K562 (cell line): ENCODE results near the gene GHRH. TPM values are rescaled to one million over a fixed set of nuclear protein-coding genes. Genes with fewer than 3 reads are reported as not detected.

ENCODE experiments used
- ATAC-seq: fragments of 200-7000 bp; cut with Tn5 transposase; 3 replicates; pipeline ENCODE4 v1.9.1; 2020; ENCODE audit warnings: moderate library complexity
- BruUV-seq: library from RNA; stranded (reverse); fragments of 400-500 nt; replicated peaks from 2 replicates; lab custom pipeline; 2021; lab: Mats Ljungman, UMichigan
- CTCF ChIA-PET: fragments of 300-600 bp; formaldehyde crosslinking; extraction: SDS; loops from one replicate; lab custom pipeline; 2021; ENCODE audit warnings: low intra/inter-chr PET ratio; lab: Yijun Ruan, JAX
- POLR2A ChIA-PET: fragments of 300-600, 350-650 bp; sonication (Branson Sonifier 250); formaldehyde crosslinking; extraction: SDS; loops from one replicate; lab custom pipeline; 2021; ENCODE audit warnings: antibody characterized with exemption, inconsistent platforms; lab: Yijun Ruan, JAX
- DNase-seq, 4 experiments: peaks; one replicate each; pipeline versions ENCODE4 v3.0.0 to v3.0.0-alpha.2; 2011 to 2018; ENCODE audit warnings: low spot score in 3 of 4, mixed read lengths in 3 of 4; ENCODE audit errors: extremely low read depth in 1 of 4
- FAIRE-seq: peaks from 2 replicates; lab custom pipeline; 2011; peaks lifted over from hg19 to GRCh38; lab: Jason Lieb, UNC
- H2AFZ ChIP-seq: 2 replicates; pipeline ENCODE4 v1.6.0; 2011; ENCODE audit warnings: low read depth, low read length, control low read depth, inconsistent platforms
- H3K27ac ChIP-seq: fragments of 200-600 bp; 3 replicates; pipeline ENCODE4 v1.8.0; 2011; ENCODE audit warnings: low read depth, mild to moderate bottlenecking, control low read depth, inconsistent platforms, low read length, moderate library complexity, mixed read lengths; ENCODE audit errors: extremely low read depth
- H3K27me3 ChIP-seq, 2 experiments: fragments of 300-600 bp in 1 of 2; 2 replicates in 1 of 2; 3 replicates in 1 of 2; pipeline versions ENCODE4 v1.6.0 to v1.8.0; 2011; ENCODE audit warnings: inconsistent platforms in 2 of 2, low read length in 2 of 2, mild to moderate bottlenecking in 1 of 2, mixed read lengths in 1 of 2, moderate library complexity in 1 of 2; ENCODE audit not compliant: control insufficient read depth in 2 of 2, insufficient read depth in 2 of 2
- H3K36me3 ChIP-seq: fragments of 300-600 bp; 3 replicates; pipeline ENCODE4 v1.8.0; 2011; ENCODE audit warnings: mild to moderate bottlenecking, low read length, inconsistent platforms; ENCODE audit not compliant: control insufficient read depth, insufficient read depth
- H3K4me1 ChIP-seq, 2 experiments: fragments of 200-600 bp in 1 of 2; replicated peaks in 1 of 2; 2 replicates in 1 of 2; 3 replicates in 1 of 2; pipeline versions ENCODE4 v1.5.1 to v1.8.0; 2011; ENCODE audit warnings: inconsistent platforms in 2 of 2, low read length in 2 of 2, mild to moderate bottlenecking in 1 of 2, mixed read lengths in 1 of 2, moderate library complexity in 1 of 2; ENCODE audit not compliant: control insufficient read depth in 2 of 2, insufficient read depth in 2 of 2
- H3K4me2 ChIP-seq: 2 replicates; pipeline ENCODE4 v1.6.1; 2011; ENCODE audit warnings: low read length, control low read depth, inconsistent platforms, mixed read lengths; ENCODE audit not compliant: insufficient read depth
- H3K4me3 ChIP-seq: fragments of 200-600 bp; sonication (generic), shearing (Covaris generic); 2 replicates; pipeline ENCODE4 v1.5.1; 2016; ENCODE audit warnings: control low read depth, inconsistent platforms
- H3K79me2 ChIP-seq: fragments of 200-600 bp; 3 replicates; pipeline ENCODE4 v1.8.0; 2011; ENCODE audit warnings: low read length, inconsistent platforms; ENCODE audit not compliant: control insufficient read depth, insufficient read depth
- H3K9ac ChIP-seq, 2 experiments: 2 replicates each; pipeline versions ENCODE4 v1.6.0 to v1.6.1; 2011; ENCODE audit warnings: low read depth in 2 of 2, low read length in 2 of 2, control low read depth in 1 of 2, inconsistent platforms in 1 of 2, mild to moderate bottlenecking in 1 of 2, mixed read lengths in 1 of 2; ENCODE audit not compliant: insufficient read depth in 1 of 2
- H3K9me1 ChIP-seq: one replicate; pipeline ENCODE4 v1.6.0; 2011; ENCODE audit warnings: inconsistent platforms, mild to moderate bottlenecking, low read length, moderate library complexity; ENCODE audit not compliant: control insufficient read depth, insufficient read depth
- H3K9me3 ChIP-seq: replicated peaks from 2 replicates; pipeline ENCODE4 v1.5.1; 2011; ENCODE audit warnings: low read depth, low read length, inconsistent platforms; ENCODE audit not compliant: control insufficient read depth, insufficient read depth
- H4K20me1 ChIP-seq: replicated peaks from 2 replicates; pipeline ENCODE4 v1.6.1; 2011; ENCODE audit warnings: low read length, inconsistent platforms, mixed read lengths; ENCODE audit not compliant: control insufficient read depth, insufficient read depth
- CTBP1 ChIP-seq: fragments of 450-650 bp; IDR thresholded peaks from 2 replicates; pipeline ENCODE4 v1.6.1; 2016; ENCODE audit warnings: borderline replicate concordance
- GATA2 ChIP-seq: sonication (generic); formaldehyde crosslinking; IDR thresholded peaks from 2 replicates; pipeline ENCODE4 v1.4.0; 2020; ENCODE audit warnings: mild to moderate bottlenecking, missing genetic modification reagents
- HES1 ChIP-seq: fragments of 450-650 bp; IDR thresholded peaks from 2 replicates; pipeline ENCODE4 v1.6.1; 2016; ENCODE audit warnings: low read depth, mild to moderate bottlenecking, moderate library complexity
- IRF9 ChIP-seq: fragments of 450-650 bp; IDR thresholded peaks from 2 replicates; pipeline ENCODE4 v1.6.1; 2016; ENCODE audit warnings: missing biosample characterization, missing genetic modification characterization
- MCM5 ChIP-seq: fragments of 450-650 bp; IDR thresholded peaks from 2 replicates; pipeline ENCODE4 v1.6.1; 2016; ENCODE audit warnings: low read depth
- MEF2A ChIP-seq: IDR thresholded peaks from 2 replicates; pipeline ENCODE4 v1.6.1; 2011; ENCODE audit warnings: low read depth, mild to moderate bottlenecking, low read length, moderate library complexity; ENCODE audit not compliant: control insufficient read depth
- NCOA6 ChIP-seq: fragments of 450-650 bp; IDR thresholded peaks from 2 replicates; pipeline ENCODE4 v1.6.1; 2017; ENCODE audit warnings: mild to moderate bottlenecking
- PCBP1 ChIP-seq: fragments of 200-400 bp; formaldehyde crosslinking; IDR thresholded peaks from 2 replicates; pipeline ENCODE4 v1.6.1; 2018; ENCODE audit warnings: mild to moderate bottlenecking, low read depth, low read length; ENCODE audit not compliant: poor library complexity, severe bottlenecking
- RB1 ChIP-seq: fragments of 450-650 bp; IDR thresholded peaks from 2 replicates; pipeline ENCODE4 v1.6.1; 2017; ENCODE audit warnings: low read depth, mild to moderate bottlenecking
- RBM39 ChIP-seq: fragments of 200-400 bp; formaldehyde crosslinking; optimal IDR thresholded peaks from 2 replicates; pipeline ENCODE3; 2018; ENCODE audit warnings: low read depth, low read length
- SFPQ ChIP-seq: fragments of 200-400 bp; formaldehyde crosslinking; IDR thresholded peaks from 2 replicates; pipeline ENCODE4 v1.6.1; 2017; ENCODE audit warnings: mild to moderate bottlenecking, low read depth, low read length, moderate library complexity
- SIN3A ChIP-seq, 2 experiments: fragments of 150-350 bp in 1 of 2; IDR thresholded peaks; 2 replicates each; pipeline ENCODE4 v1.6.1; 2011 to 2016; ENCODE audit warnings: borderline replicate concordance in 2 of 2, low read depth in 2 of 2, low read length in 2 of 2, mild to moderate bottlenecking in 2 of 2, moderate library complexity in 2 of 2; ENCODE audit not compliant: control insufficient read depth in 1 of 2
- SPI1 ChIP-seq: IDR thresholded peaks from 2 replicates; pipeline ENCODE4 v1.6.1; 2011; ENCODE audit warnings: low read depth, low read length, control low read depth, borderline replicate concordance
- SRF ChIP-seq, 2 experiments: fragments of 250-450, 450-650 bp in 1 of 2; sonication (Bioruptor Pico) in 1 of 2; sonication (generic) in 1 of 2; formaldehyde crosslinking; IDR thresholded peaks; 2 replicates each; pipeline versions ENCODE4 v1.5.0 to v1.5.1; 2020 to 2022; ENCODE audit warnings: mild to moderate bottlenecking in 1 of 2, missing genetic modification reagents in 1 of 2
- SUPT5H ChIP-seq: fragments of 450-650 bp; IDR thresholded peaks from 2 replicates; pipeline ENCODE4 v1.6.1; 2016
- TAF7 ChIP-seq: fragments of 450-650 bp; IDR thresholded peaks from 2 replicates; pipeline ENCODE4 v1.6.1; 2016; ENCODE audit warnings: missing genetic modification characterization, missing compliant biosample characterization
- ZNF282 ChIP-seq: sonication (generic); formaldehyde crosslinking; IDR thresholded peaks from 2 replicates; pipeline ENCODE4 v1.8.1; 2023; ENCODE audit warnings: missing genetic modification reagents
- ZNF699 ChIP-seq: fragments of 250-450 bp; sonication (Bioruptor Pico); IDR thresholded peaks from 2 replicates; pipeline ENCODE4 v1.8.0; 2021; ENCODE audit warnings: mild to moderate bottlenecking, moderate library complexity; ENCODE audit not compliant: insufficient replicate concordance
- WGBS: fragments of 100-300 bp; shearing (Covaris generic); methylation state at CpG from one replicate; pipeline ENCODE4 v1.1.6; 2016; ENCODE audit warnings: low coverage, mixed read lengths; ENCODE audit not compliant: insufficient coverage; ENCODE audit errors: missing lambda C conversion rate; 5-methylcytosine and 5-hydroxymethylcytosine counted together
- in situ Hi-C: fragments of 300-500 bp; cut with MboI; formaldehyde crosslinking; loops from 4 replicates; pipeline ENCODE4 v1.15.0; 2018; ENCODE audit warnings: inconsistent platforms, mixed read lengths
- intact Hi-C: fragments of 100-400 bp; cut with micrococcal nuclease; formaldehyde crosslinking; loops from 2 replicates; pipeline ENCODE4 v1.14.2; 2022
- polyA plus RNA-seq, 8 experiments: library from polyadenylated mRNA; depleted of rRNA in 4 of 8; stranded (reverse) in 5 of 8; unstranded in 3 of 8; fragments of >200 nt; fragmentation: Nextera tagmentation in 2 of 8; fragmentation: Illumina TruSeq in 1 of 8; extraction: Ambion mirVana in 2 of 8; extraction: Trizol in 1 of 8; gene quantifications; 2 replicates each; pipeline versions ENCODE4 v1.2.1 to v1.2.3, GENCODE V29; 2011 to 2014; ENCODE audit warnings: inconsistent platforms in 1 of 8, missing spikeins in 1 of 8
- total RNA-seq, 7 experiments: library from RNA; depleted of rRNA in 6 of 7; stranded (reverse); fragments of >200 nt in 6 of 7; fragmentation: Illumina TruSeq in 2 of 7; extraction: Trizol in 2 of 7; gene quantifications; 2 replicates each; pipeline versions ENCODE4 v1.2.1 to v1.2.3, GENCODE V29; 2011 to 2021; ENCODE audit warnings: low replicate concordance in 1 of 7

GHRH gene
- total and polyA plus RNA-seq, 9 of the 15 experiments (the other 6 are each of a cell fraction or from before 2014, with no cell fraction given), result not detected

- TF ChIP-seq CTBP1 (no peak), IRF9 (tag) (no peak), NCOA6 (no peak), GATA2 (no peak), SFPQ (no peak), RBM39 (no peak), SUPT5H (no peak), SRF (CRISPR knock-in tag; IDR thresholded peaks at IDR 0.05) (no peak), MCM5 (no peak), SPI1 (no peak), SIN3A (IDR thresholded peaks at IDR 0.05; ENCODE audit: borderline replicate concordance in 2 of 2, control insufficient read depth in 1 of 2, low read depth in 2 of 2, low read length in 2 of 2) (no peak), ZNF699 (CRISPR knock-in tag) (no peak), MEF2A (no peak), TAF7 (tag) (no peak), PCBP1 (no peak), HES1 (no peak), RB1 (no peak), ZNF282 (CRISPR knock-in tag) (no peak)
- Histone ChIP-seq H3K9ac (no peak overlapping the region), H4K20me1 (peaks cover 3% of the 10 kb centered on the region; the same call in 1 of the 2 replicates), H3K9me1 (no peaks in the 10 kb centered on the region), H3K36me3 (no peaks in the 10 kb centered on the region), H3K79me2 (no peaks in the 10 kb centered on the region), H3K4me2 (no peak overlapping the region), H3K27ac (no peak overlapping the region), H3K4me1 (peaks cover 4 to 8% of the 10 kb centered on the region in 2 experiments), H3K27me3 (peaks cover 9 to 29% of the 10 kb centered on the region in 2 experiments; a peak in 4 of 5 replicates), H2AFZ (no peak overlapping the region), H3K4me3 (no peak overlapping the region), H3K9me3 (peaks cover 4% of the 10 kb centered on the region; the same call in 1 of the 2 replicates)
- FAIRE-seq, result no peak
- ChIA-PET CTCF (no interaction called here), POLR2A (interaction anchor here (0.6 to 1.5 kb wide), 2 partner anchors 9 to 274 kb away, joined by 3 to 4 read pairs; no protein-coding TSS in a partner anchor)
- intact Hi-C loops (loop anchor here (5.0 kb wide), 1 partner anchor 267 kb away; no protein-coding TSS in a partner anchor), in situ Hi-C loops (no loop called here)
- WGBS, result 56% methylated on average over 4 of the region's 4 CpGs
- BruUV-seq, result no TSS peak
- ATAC-seq, result no peak
- no peak for DNase-seq
Observed at GRCh38 chr20:37265152-37265551, 3.5 kb upstream of the GHRH start.
